GM23338 (cell line): ENCODE measurements around the gene RIT2. TPM values are rescaled to one million over a fixed set of nuclear protein-coding genes. Genes with fewer than 3 reads are reported as not detected.

Experiments
- ATAC-seq: fragments of 200-7000 bp; cut with Tn5 transposase; 3 replicates; pipeline ENCODE4 v1.9.1; 2020
- DNase-seq: peaks from one replicate; pipeline ENCODE4 v3.0.0-alpha.2; 2015; ENCODE audit warnings: low spot score
- H2AFZ ChIP-seq: fragments of 200-600 bp; sonication (generic); 2 replicates; pipeline ENCODE4 v1.8.0; 2016; ENCODE audit warnings: antibody characterized with exemption, mild to moderate bottlenecking, moderate library complexity
- H3F3A ChIP-seq: fragments of 200-600 bp; sonication (generic); replicated peaks from 2 replicates; pipeline ENCODE4 v1.8.0; 2017; ENCODE audit warnings: antibody characterized with exemption, mixed run types, low read depth
- H3K27ac ChIP-seq: fragments of 200-600 bp; sonication (generic); 2 replicates; pipeline ENCODE4 v1.6.1; 2016; ENCODE audit warnings: low read depth
- H3K27me3 ChIP-seq: fragments of 200-600 bp; sonication (generic); 2 replicates; pipeline ENCODE4 v1.8.0; 2016; ENCODE audit warnings: mild to moderate bottlenecking, mixed run types, moderate library complexity; ENCODE audit not compliant: insufficient read depth
- H3K36me3 ChIP-seq: fragments of 200-600 bp; sonication (generic); 2 replicates; pipeline ENCODE4 v1.8.0; 2016; ENCODE audit warnings: mild to moderate bottlenecking; ENCODE audit not compliant: insufficient read depth
- H3K4me1 ChIP-seq: fragments of 200-600 bp; sonication (generic); 2 replicates; pipeline ENCODE4 v1.8.0; 2016; ENCODE audit warnings: mild to moderate bottlenecking, moderate library complexity; ENCODE audit not compliant: insufficient read depth
- H3K4me2 ChIP-seq: fragments of 200-600 bp; sonication (generic); 2 replicates; pipeline ENCODE4 v1.7.1; 2017; ENCODE audit warnings: mixed run types
- H3K4me3 ChIP-seq: fragments of 200-600 bp; sonication (generic); 2 replicates; pipeline ENCODE4 v1.6.1; 2016; ENCODE audit warnings: mixed run types
- H3K79me2 ChIP-seq: fragments of 200-600 bp; sonication (generic); replicated peaks from 2 replicates; pipeline ENCODE4 v1.8.0; 2017; ENCODE audit warnings: mild to moderate bottlenecking; ENCODE audit not compliant: insufficient read depth
- H3K9me2 ChIP-seq: fragments of 200-600 bp; sonication (generic); 2 replicates; pipeline ENCODE4 v1.8.0; 2017; ENCODE audit not compliant: insufficient read depth
- H4K20me1 ChIP-seq: fragments of 200-600 bp; sonication (generic); replicated peaks from 2 replicates; pipeline ENCODE4 v1.8.0; 2017; ENCODE audit warnings: mild to moderate bottlenecking; ENCODE audit not compliant: insufficient read depth
- H3K27ac Mint-ChIP-seq: 2 replicates; pipeline ENCODE4 v1.8.0; 2020; ENCODE audit warnings: inconsistent platforms, mild to moderate bottlenecking, moderate library complexity, mixed read lengths
- H3K27me3 Mint-ChIP-seq: 3 replicates; pipeline ENCODE4 v1.8.0; 2022; ENCODE audit warnings: low read depth, mild to moderate bottlenecking, moderate library complexity, mixed read lengths, inconsistent platforms; ENCODE audit not compliant: insufficient read depth, poor library complexity
- H3K36me3 Mint-ChIP-seq: 3 replicates; pipeline ENCODE4 v1.8.0; 2021; ENCODE audit warnings: low read depth, mild to moderate bottlenecking, inconsistent platforms, moderate library complexity, mixed read lengths
- H3K4me1 Mint-ChIP-seq: 3 replicates; pipeline ENCODE4 v1.8.0; 2020; ENCODE audit warnings: mild to moderate bottlenecking, inconsistent platforms, mixed read lengths
- H3K4me3 Mint-ChIP-seq: 3 replicates; pipeline ENCODE4 v1.8.0; 2021; ENCODE audit warnings: moderate library complexity, mild to moderate bottlenecking, inconsistent platforms, mixed read lengths
- H3K9me3 Mint-ChIP-seq: 3 replicates; pipeline ENCODE4 v1.8.0; 2020; ENCODE audit warnings: moderate library complexity, mild to moderate bottlenecking, inconsistent platforms, mixed read lengths
- CREB1 ChIP-seq: fragments of 250-450 bp; sonication (Bioruptor Pico); IDR thresholded peaks from 2 replicates; pipeline ENCODE4 v1.5.0; 2020; ENCODE audit warnings: low read depth, mild to moderate bottlenecking, moderate library complexity
- EZH2 ChIP-seq: fragments of 200-600 bp; sonication (generic); IDR thresholded peaks from one replicate; pipeline ENCODE4 v1.8.0; 2017; ENCODE audit warnings: antibody characterized with exemption, mild to moderate bottlenecking, low read depth; ENCODE audit not compliant: unreplicated experiment
- EZH2phosphoT487 ChIP-seq: fragments of 200-600 bp; sonication (generic); IDR thresholded peaks from one replicate; pipeline ENCODE4 v1.8.1; 2018; ENCODE audit warnings: antibody characterized with exemption; ENCODE audit not compliant: unreplicated experiment
- JUNB ChIP-seq: IDR thresholded peaks from one replicate; pipeline ENCODE4 v1.6.1; 2016; ENCODE audit warnings: antibody characterized with exemption; ENCODE audit not compliant: unreplicated experiment
- NANOG ChIP-seq: IDR thresholded peaks from 2 replicates; pipeline ENCODE4 v1.6.1; 2016; ENCODE audit warnings: antibody characterized with exemption, borderline replicate concordance
- POLR2AphosphoS5 ChIP-seq: IDR thresholded peaks from 2 replicates; pipeline ENCODE4 v1.6.1; 2016; ENCODE audit warnings: antibody characterized with exemption, low read depth
- STAT1 ChIP-seq: IDR thresholded peaks from one replicate; pipeline ENCODE4 v1.6.1; 2016; ENCODE audit warnings: antibody characterized with exemption; ENCODE audit not compliant: unreplicated experiment
- ZNF114 ChIP-seq: fragments of 250-450 bp; sonication (Bioruptor Pico); IDR thresholded peaks from 2 replicates; pipeline ENCODE4 v1.5.0; 2020; ENCODE audit warnings: mild to moderate bottlenecking, moderate library complexity
- ZNF331 ChIP-seq: fragments of 250-450 bp; sonication (Bioruptor Pico); IDR thresholded peaks from 2 replicates; pipeline ENCODE4 v1.5.0; 2020; ENCODE audit warnings: low read depth, mild to moderate bottlenecking, moderate library complexity
- polyA plus RNA-seq: library from polyadenylated mRNA; unstranded; fragments of >200 nt; fragmentation: Nextera tagmentation; extraction: Ambion mirVana; gene quantifications from 2 replicates; pipeline ENCODE4 v1.2.1, GENCODE V29; 2016
- total RNA-seq: library from RNA; depleted of rRNA; stranded (reverse); fragments of >200 nt; shearing (Covaris generic); gene quantifications from 2 replicates; pipeline ENCODE4 v1.2.3, GENCODE V29; 2014
- TF ChIP-seq, protein P1 (sequence below): IDR thresholded peaks from 2 replicates; pipeline ENCODE4 v1.6.1; 2016; ENCODE audit warnings: antibody characterized with exemption
- TF ChIP-seq, protein P2 (sequence below), 2 experiments: fragments of 200-600 bp in 1 of 2; sonication (generic) in 1 of 2; conservative IDR thresholded peaks; 2 replicates each; pipeline versions ENCODE4 v1.5.1 to v1.6.1; 2016 to 2017; ENCODE audit warnings: antibody characterized with exemption in 2 of 2, low read depth in 2 of 2, mild to moderate bottlenecking in 2 of 2, moderate library complexity in 1 of 2
- TF ChIP-seq, protein P3 (sequence below): IDR thresholded peaks from one replicate; pipeline ENCODE4 v1.6.1; 2018; ENCODE audit warnings: antibody characterized with exemption; ENCODE audit not compliant: unreplicated experiment
- TF ChIP-seq, protein P4 (sequence below): fragments of 250-450 bp; sonication (Bioruptor Pico); IDR thresholded peaks from 2 replicates; pipeline ENCODE4 v1.5.0; 2020; ENCODE audit warnings: mild to moderate bottlenecking, moderate library complexity

RIT2 gene
- total and polyA plus RNA-seq, 2 experiments from 2014 or later: 1.9 to 8.8 TPM

DNA sequence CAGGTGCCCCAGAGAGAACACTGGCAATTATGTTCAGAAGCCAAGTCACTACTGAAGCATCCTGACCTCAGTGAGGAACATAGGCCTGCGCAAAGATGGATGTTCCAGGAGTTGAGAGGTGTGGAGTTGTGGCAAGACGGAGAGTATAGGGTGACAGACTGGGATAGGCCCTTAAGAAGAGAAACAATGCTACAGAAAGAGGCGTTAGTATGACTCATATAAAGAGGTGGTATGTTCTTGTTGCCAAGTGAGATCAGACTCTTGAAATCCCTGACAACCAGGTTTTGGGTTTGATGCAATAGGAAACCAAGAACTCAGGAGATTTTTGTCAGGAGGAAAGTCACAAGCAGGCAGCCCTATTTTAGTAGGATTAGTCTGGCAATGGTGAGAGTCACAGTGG is 185.6 kb downstream of the RIT2 start:
- Histone ChIP-seq H4K20me1 (no peaks in the 10 kb centered on the region), H3K27ac (no peak overlapping the region), H3K4me2 (no peak overlapping the region), H2AFZ (0 out of 2 replicates have a peak overlapping the region, but pooled peaks have one; percentile 11), H3K4me3 (no peak overlapping the region), H3K36me3 (no peaks in the 10 kb centered on the region), H3F3A (no peaks in the 10 kb centered on the region), H3K4me1 (no peaks in the 10 kb centered on the region), H3K79me2 (no peaks in the 10 kb centered on the region), H3K27me3 (no peaks in the 10 kb centered on the region), H3K9me2 (no peaks in the 10 kb centered on the region)
- Mint-ChIP-seq H3K27me3 (no peaks in the 10 kb centered on the region), H3K9me3 (no peaks in the 10 kb centered on the region), H3K36me3 (no peaks in the 10 kb centered on the region), H3K4me1 (peaks cover 4% of the 10 kb centered on the region; the same call in 2 of the 3 replicates), H3K27ac (no peak overlapping the region; the same call in 1 of the 2 replicates), H3K4me3 (no peak overlapping the region)
- TF ChIP-seq ZNF331 (CRISPR knock-in tag): no peak
- TF ChIP-seq CREB1 (CRISPR knock-in tag): no peak
- TF ChIP-seq, protein P1, sequence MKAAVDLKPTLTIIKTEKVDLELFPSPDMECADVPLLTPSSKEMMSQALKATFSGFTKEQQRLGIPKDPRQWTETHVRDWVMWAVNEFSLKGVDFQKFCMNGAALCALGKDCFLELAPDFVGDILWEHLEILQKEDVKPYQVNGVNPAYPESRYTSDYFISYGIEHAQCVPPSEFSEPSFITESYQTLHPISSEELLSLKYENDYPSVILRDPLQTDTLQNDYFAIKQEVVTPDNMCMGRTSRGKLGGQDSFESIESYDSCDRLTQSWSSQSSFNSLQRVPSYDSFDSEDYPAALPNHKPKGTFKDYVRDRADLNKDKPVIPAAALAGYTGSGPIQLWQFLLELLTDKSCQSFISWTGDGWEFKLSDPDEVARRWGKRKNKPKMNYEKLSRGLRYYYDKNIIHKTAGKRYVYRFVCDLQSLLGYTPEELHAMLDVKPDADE: no peak
- TF ChIP-seq, protein P2, sequence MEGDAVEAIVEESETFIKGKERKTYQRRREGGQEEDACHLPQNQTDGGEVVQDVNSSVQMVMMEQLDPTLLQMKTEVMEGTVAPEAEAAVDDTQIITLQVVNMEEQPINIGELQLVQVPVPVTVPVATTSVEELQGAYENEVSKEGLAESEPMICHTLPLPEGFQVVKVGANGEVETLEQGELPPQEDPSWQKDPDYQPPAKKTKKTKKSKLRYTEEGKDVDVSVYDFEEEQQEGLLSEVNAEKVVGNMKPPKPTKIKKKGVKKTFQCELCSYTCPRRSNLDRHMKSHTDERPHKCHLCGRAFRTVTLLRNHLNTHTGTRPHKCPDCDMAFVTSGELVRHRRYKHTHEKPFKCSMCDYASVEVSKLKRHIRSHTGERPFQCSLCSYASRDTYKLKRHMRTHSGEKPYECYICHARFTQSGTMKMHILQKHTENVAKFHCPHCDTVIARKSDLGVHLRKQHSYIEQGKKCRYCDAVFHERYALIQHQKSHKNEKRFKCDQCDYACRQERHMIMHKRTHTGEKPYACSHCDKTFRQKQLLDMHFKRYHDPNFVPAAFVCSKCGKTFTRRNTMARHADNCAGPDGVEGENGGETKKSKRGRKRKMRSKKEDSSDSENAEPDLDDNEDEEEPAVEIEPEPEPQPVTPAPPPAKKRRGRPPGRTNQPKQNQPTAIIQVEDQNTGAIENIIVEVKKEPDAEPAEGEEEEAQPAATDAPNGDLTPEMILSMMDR (conservative IDR thresholded peaks at IDR 0.05; ENCODE audit: low read depth in 2 of 2): no peak
- TF ChIP-seq, protein P3, sequence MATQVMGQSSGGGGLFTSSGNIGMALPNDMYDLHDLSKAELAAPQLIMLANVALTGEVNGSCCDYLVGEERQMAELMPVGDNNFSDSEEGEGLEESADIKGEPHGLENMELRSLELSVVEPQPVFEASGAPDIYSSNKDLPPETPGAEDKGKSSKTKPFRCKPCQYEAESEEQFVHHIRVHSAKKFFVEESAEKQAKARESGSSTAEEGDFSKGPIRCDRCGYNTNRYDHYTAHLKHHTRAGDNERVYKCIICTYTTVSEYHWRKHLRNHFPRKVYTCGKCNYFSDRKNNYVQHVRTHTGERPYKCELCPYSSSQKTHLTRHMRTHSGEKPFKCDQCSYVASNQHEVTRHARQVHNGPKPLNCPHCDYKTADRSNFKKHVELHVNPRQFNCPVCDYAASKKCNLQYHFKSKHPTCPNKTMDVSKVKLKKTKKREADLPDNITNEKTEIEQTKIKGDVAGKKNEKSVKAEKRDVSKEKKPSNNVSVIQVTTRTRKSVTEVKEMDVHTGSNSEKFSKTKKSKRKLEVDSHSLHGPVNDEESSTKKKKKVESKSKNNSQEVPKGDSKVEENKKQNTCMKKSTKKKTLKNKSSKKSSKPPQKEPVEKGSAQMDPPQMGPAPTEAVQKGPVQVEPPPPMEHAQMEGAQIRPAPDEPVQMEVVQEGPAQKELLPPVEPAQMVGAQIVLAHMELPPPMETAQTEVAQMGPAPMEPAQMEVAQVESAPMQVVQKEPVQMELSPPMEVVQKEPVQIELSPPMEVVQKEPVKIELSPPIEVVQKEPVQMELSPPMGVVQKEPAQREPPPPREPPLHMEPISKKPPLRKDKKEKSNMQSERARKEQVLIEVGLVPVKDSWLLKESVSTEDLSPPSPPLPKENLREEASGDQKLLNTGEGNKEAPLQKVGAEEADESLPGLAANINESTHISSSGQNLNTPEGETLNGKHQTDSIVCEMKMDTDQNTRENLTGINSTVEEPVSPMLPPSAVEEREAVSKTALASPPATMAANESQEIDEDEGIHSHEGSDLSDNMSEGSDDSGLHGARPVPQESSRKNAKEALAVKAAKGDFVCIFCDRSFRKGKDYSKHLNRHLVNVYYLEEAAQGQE: no peak
- TF ChIP-seq NANOG: no peak
- TF ChIP-seq EZH2phosphoT487: no peak
- no peak for TF ChIP-seq JUNB
- TF ChIP-seq STAT1: no peak
- no peak for TF ChIP-seq ZNF114
- TF ChIP-seq EZH2: no peak
- TF ChIP-seq POLR2AphosphoS5: no peak
- TF ChIP-seq, protein P4, sequence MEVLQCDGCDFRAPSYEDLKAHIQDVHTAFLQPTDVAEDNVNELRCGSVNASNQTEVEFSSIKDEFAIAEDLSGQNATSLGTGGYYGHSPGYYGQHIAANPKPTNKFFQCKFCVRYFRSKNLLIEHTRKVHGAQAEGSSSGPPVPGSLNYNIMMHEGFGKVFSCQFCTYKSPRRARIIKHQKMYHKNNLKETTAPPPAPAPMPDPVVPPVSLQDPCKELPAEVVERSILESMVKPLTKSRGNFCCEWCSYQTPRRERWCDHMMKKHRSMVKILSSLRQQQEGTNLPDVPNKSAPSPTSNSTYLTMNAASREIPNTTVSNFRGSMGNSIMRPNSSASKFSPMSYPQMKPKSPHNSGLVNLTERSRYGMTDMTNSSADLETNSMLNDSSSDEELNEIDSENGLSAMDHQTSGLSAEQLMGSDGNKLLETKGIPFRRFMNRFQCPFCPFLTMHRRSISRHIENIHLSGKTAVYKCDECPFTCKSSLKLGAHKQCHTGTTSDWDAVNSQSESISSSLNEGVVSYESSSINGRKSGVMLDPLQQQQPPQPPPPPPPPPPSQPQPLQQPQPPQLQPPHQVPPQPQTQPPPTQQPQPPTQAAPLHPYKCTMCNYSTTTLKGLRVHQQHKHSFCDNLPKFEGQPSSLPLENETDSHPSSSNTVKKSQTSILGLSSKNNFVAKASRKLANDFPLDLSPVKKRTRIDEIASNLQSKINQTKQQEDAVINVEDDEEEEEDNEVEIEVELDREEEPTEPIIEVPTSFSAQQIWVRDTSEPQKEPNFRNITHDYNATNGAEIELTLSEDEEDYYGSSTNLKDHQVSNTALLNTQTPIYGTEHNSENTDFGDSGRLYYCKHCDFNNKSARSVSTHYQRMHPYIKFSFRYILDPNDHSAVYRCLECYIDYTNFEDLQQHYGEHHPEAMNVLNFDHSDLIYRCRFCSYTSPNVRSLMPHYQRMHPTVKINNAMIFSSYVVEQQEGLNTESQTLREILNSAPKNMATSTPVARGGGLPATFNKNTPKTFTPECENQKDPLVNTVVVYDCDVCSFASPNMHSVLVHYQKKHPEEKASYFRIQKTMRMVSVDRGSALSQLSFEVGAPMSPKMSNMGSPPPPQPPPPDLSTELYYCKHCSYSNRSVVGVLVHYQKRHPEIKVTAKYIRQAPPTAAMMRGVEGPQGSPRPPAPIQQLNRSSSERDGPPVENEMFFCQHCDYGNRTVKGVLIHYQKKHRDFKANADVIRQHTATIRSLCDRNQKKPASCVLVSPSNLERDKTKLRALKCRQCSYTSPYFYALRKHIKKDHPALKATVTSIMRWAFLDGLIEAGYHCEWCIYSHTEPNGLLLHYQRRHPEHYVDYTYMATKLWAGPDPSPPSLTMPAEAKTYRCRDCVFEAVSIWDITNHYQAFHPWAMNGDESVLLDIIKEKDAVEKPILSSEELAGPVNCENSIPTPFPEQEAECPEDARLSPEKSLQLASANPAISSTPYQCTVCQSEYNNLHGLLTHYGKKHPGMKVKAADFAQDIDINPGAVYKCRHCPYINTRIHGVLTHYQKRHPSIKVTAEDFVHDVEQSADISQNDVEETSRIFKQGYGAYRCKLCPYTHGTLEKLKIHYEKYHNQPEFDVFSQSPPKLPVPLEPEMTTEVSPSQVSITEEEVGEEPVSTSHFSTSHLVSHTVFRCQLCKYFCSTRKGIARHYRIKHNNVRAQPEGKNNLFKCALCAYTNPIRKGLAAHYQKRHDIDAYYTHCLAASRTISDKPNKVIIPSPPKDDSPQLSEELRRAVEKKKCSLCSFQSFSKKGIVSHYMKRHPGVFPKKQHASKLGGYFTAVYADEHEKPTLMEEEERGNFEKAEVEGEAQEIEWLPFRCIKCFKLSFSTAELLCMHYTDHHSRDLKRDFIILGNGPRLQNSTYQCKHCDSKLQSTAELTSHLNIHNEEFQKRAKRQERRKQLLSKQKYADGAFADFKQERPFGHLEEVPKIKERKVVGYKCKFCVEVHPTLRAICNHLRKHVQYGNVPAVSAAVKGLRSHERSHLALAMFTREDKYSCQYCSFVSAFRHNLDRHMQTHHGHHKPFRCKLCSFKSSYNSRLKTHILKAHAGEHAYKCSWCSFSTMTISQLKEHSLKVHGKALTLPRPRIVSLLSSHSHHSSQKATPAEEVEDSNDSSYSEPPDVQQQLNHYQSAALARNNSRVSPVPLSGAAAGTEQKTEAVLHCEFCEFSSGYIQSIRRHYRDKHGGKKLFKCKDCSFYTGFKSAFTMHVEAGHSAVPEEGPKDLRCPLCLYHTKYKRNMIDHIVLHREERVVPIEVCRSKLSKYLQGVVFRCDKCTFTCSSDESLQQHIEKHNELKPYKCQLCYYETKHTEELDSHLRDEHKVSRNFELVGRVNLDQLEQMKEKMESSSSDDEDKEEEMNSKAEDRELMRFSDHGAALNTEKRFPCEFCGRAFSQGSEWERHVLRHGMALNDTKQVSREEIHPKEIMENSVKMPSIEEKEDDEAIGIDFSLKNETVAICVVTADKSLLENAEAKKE: no peak
- ATAC-seq (no peak), DNase-seq (no peak)
